PFSK-1 (cell line): Measurements from ENCODE around the gene ACADSB.
A peak's percentile ranks its signal among the peaks of the same experiment; 100 is the strongest.

Experiments used
- FOXP2 ChIP-seq: optimal IDR thresholded peaks from 2 replicates; pipeline ENCODE3; 2011; ENCODE audit warnings: borderline replicate concordance, control low read depth, inconsistent platforms; ENCODE audit not compliant: insufficient read depth; ENCODE audit errors: extremely low read length, extremely low read depth
- POLR2AphosphoS5 ChIP-seq: IDR thresholded peaks from 2 replicates; pipeline ENCODE4 v1.6.1; 2012; ENCODE audit warnings: low read depth, mild to moderate bottlenecking, control low read depth, low read length, moderate library complexity
- SIN3A ChIP-seq: IDR thresholded peaks from 2 replicates; pipeline ENCODE4 v1.6.1; 2012; ENCODE audit warnings: mild to moderate bottlenecking, low read length, moderate library complexity, borderline replicate concordance; ENCODE audit not compliant: insufficient read depth
- TAF1 ChIP-seq: IDR thresholded peaks from 2 replicates; pipeline ENCODE4 v1.6.1; 2012; ENCODE audit warnings: low read length, control low read depth, borderline replicate concordance; ENCODE audit not compliant: insufficient read depth
- TF ChIP-seq, protein P1 (sequence below), 2 experiments: IDR thresholded peaks; 2 replicates each; pipeline versions ENCODE4 v1.6.1 to v1.8.0; 2011 to 2012; ENCODE audit warnings: low read depth in 2 of 2, low read length in 2 of 2, control low read depth in 1 of 2, inconsistent platforms in 1 of 2, mild to moderate bottlenecking in 1 of 2, moderate library complexity in 1 of 2; ENCODE audit not compliant: insufficient read depth in 1 of 2

Gene ACADSB

DNA sequence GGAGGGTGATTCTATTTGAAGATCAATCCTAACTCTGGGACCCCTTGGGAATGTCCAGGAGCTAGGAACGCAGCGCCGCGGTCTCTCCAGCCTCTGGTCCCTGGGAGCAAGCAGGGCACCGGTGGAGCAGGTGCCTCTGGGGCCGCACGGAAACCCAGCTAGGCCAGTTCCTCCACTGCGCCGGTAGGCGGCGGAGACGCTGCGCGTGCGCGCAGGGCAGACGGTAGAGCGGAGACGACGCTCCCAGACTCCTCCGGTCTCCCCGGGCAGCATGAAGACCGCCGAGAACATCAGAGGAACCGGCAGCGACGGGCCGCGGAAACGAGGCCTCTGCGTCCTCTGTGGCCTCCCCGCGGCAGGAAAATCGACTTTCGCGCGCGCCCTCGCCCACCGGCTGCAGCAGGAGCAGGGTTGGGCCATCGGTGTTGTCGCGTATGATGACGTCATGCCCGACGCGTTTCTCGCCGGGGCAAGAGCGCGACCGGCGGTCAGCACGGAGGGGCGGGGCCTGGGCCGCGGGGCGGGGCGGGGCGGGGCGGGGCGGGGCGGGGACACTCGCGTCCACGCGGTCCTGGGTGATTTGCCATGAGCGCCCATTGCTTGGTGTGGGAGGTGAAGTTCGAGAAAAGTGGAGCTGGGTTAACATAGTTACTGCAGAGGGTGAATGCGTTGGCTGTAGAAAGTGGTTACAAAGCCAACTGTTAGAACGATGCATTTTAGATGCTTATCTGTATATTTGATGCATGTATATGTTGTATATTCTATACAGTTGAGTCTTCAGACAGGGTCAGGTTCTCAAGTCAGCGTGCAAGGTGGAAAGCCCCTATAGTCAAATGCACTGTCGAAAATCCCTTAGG lies 28.4 kb upstream of the ACADSB start, which contains the start of gene PSTK:
PSTK (plus strand) TSS at position 193 of the 857 bp plus-strand sequence; CDS start at position 272, 79 bp downstream.
- TF ChIP-seq POLR2AphosphoS5: peak; percentile 69
- no peak for TF ChIP-seq TAF1
- 0 out of 2 replicates have a peak, but pooled peaks have one; percentile 4 for TF ChIP-seq SIN3A
- TF ChIP-seq, protein P1, sequence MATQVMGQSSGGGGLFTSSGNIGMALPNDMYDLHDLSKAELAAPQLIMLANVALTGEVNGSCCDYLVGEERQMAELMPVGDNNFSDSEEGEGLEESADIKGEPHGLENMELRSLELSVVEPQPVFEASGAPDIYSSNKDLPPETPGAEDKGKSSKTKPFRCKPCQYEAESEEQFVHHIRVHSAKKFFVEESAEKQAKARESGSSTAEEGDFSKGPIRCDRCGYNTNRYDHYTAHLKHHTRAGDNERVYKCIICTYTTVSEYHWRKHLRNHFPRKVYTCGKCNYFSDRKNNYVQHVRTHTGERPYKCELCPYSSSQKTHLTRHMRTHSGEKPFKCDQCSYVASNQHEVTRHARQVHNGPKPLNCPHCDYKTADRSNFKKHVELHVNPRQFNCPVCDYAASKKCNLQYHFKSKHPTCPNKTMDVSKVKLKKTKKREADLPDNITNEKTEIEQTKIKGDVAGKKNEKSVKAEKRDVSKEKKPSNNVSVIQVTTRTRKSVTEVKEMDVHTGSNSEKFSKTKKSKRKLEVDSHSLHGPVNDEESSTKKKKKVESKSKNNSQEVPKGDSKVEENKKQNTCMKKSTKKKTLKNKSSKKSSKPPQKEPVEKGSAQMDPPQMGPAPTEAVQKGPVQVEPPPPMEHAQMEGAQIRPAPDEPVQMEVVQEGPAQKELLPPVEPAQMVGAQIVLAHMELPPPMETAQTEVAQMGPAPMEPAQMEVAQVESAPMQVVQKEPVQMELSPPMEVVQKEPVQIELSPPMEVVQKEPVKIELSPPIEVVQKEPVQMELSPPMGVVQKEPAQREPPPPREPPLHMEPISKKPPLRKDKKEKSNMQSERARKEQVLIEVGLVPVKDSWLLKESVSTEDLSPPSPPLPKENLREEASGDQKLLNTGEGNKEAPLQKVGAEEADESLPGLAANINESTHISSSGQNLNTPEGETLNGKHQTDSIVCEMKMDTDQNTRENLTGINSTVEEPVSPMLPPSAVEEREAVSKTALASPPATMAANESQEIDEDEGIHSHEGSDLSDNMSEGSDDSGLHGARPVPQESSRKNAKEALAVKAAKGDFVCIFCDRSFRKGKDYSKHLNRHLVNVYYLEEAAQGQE (IDR thresholded peaks at IDR 0.05; ENCODE audit: insufficient read depth in 1 of 2, low read depth in 2 of 2, low read length in 2 of 2): 0 out of 4 replicates have a peak, but pooled peaks of 1 of the 2 experiments have one; percentile 25
- peak; percentile 85 for TF ChIP-seq FOXP2

DNA sequence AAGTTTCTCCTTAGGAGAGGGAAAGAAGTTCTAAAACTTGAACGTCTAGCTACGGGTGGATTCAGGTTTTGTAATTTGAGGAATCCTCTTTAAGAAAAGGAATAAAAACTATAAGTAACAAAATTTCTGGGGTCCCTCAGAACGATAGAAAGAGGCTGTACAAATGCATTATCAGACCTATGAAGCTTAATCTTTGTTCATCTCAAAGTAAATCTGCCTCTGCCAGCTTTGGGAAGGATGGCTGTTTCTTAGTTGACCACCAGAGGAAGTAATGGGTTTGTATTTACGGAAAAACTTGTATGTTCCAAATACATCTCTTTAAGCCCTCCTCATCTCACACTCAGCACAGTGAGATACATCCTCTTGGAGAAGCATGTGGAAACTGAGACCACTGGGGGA lies 27.7 kb upstream of the ACADSB start:
- no peak for TF ChIP-seq TAF1
- TF ChIP-seq FOXP2: no peak
- TF ChIP-seq POLR2AphosphoS5: no peak
- no peak for TF ChIP-seq SIN3A
- TF ChIP-seq, protein P1 (IDR thresholded peaks at IDR 0.05; ENCODE audit: insufficient read depth in 1 of 2, low read depth in 2 of 2, low read length in 2 of 2): no peak

DNA sequence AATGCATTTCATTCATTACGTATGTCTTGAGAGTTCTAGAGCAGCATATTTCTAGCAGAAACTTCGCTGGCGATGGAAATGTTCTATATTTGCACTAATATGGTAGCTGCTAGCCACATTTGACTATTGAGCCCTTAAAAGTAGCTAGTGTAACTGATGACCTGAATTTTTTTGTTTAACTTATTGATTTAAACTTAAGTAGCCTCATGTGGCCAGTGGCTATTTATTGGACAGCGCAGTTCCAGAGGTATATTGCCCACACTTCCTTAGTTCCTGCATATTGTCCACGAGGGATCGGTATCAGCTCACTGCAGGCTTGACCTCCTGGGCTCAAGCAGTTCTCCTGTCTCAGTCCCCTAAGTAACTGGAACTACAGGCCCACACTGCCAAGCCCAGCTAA lies 24.9 kb upstream of the ACADSB start:
- no peak for TF ChIP-seq POLR2AphosphoS5
- no peak for TF ChIP-seq FOXP2
- TF ChIP-seq SIN3A: no peak
- TF ChIP-seq, protein P1 (IDR thresholded peaks at IDR 0.05; ENCODE audit: insufficient read depth in 1 of 2, low read depth in 2 of 2, low read length in 2 of 2): no peak
- no peak for TF ChIP-seq TAF1

DNA sequence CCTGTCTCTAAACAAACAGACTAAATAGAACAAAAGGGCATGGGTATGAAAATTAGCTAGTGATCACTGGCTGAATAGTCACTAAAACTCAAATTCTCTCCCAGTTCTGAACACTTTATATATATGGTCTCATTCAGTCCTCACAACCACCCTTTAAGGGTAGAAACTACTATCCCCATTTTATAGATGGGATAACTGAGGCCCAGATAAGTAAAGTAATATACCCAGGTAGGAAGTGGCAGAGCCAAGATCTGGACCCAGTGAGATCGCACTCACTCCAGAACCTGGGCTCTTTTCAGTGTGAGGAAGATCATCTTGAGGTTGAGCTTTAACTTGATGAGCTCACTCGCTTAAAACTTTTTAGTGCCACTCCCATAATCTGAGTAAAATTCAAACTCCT lies 24.1 kb upstream of the ACADSB start:
- TF ChIP-seq SIN3A: no peak
- TF ChIP-seq, protein P1 (IDR thresholded peaks at IDR 0.05; ENCODE audit: insufficient read depth in 1 of 2, low read depth in 2 of 2, low read length in 2 of 2): no peak
- TF ChIP-seq FOXP2: no peak
- no peak for TF ChIP-seq TAF1
- no peak for TF ChIP-seq POLR2AphosphoS5
